Loucy (cell line): ENCODE results near the gene NDUFA8.

Experiments
- CTCF ChIP-seq: fragments of 200-600 bp; sonication (generic); conservative IDR thresholded peaks from 2 replicates; pipeline ENCODE4 v1.5.1; 2014; ENCODE audit warnings: mild to moderate bottlenecking, antibody characterized with exemption, low read length
- EZH2phosphoT487 ChIP-seq: fragments of 200-600 bp; IDR thresholded peaks from 2 replicates; pipeline ENCODE4 v1.6.1; 2018; ENCODE audit warnings: antibody characterized with exemption, mild to moderate bottlenecking, moderate library complexity, borderline replicate concordance

- no peak for TF ChIP-seq CTCF
- no peak for TF ChIP-seq EZH2phosphoT487
These were observed 39.1 kb downstream of the NDUFA8 start for GRCh38 chr9:122120316-122121071.
